ENCODE data around the gene STAC. TPM values are rescaled to one million over a fixed set of nuclear protein-coding genes. Genes with fewer than 3 reads are reported as not detected.
A peak's percentile ranks its signal among the peaks of the same experiment; 100 is the strongest.
"Not testable (repeated sequence)": the region's sequence is repeated elsewhere in the genome, so short reads cannot be mapped to it uniquely, and the experiment has no call there.

STAC gene
- total RNA-seq, 2 donors from 2014 or later = 0.29 TPM; not detected in 1

GRCh38 chr3:36433511-36433910 lies 53.2 kb downstream of the STAC start:
- Mint-ChIP-seq H3K27ac (no peak overlapping the region), H3K9me3 (peaks cover 1% of the 10 kb centered on the region), H3K36me3 (no peaks in the 10 kb centered on the region), H3K4me1 (ENCODE audit: low read depth in 2 of 2) (no peaks in the 10 kb centered on the region), H3K27me3 (no peaks in the 10 kb centered on the region), H3K4me3 (no peak overlapping the region)
- no peak for ATAC-seq
- DNase-seq (ENCODE audit: low spot score) = no peak

GRCh38 chr3:36434687-36435426 lies 54.6 kb downstream of the STAC start:
- Mint-ChIP-seq H3K27ac (no peak overlapping the region), H3K9me3 (no peaks in the 10 kb centered on the region), H3K4me3 (no peak overlapping the region), H3K4me1 (ENCODE audit: low read depth in 2 of 2) (no peaks in the 10 kb centered on the region), H3K27me3 (no peaks in the 10 kb centered on the region), H3K36me3 (no peaks in the 10 kb centered on the region)
- ATAC-seq (no peak), DNase-seq (ENCODE audit: low spot score) (no peak)

GRCh38 chr3:36443028-36443686 lies 62.9 kb downstream of the STAC start:
- no peaks in the 10 kb centered on the region for H3K36me3 Mint-ChIP-seq
- ATAC-seq (no peak), DNase-seq (ENCODE audit: low spot score) (no peak)
- no peaks in the 10 kb centered on the region for H3K9me3 Mint-ChIP-seq
- H3K27ac Mint-ChIP-seq = no peak overlapping the region
- no peaks in the 10 kb centered on the region for H3K4me1 Mint-ChIP-seq (ENCODE audit: low read depth in 2 of 2)
- H3K27me3 Mint-ChIP-seq = no peaks in the 10 kb centered on the region
- H3K4me3 Mint-ChIP-seq = no peak overlapping the region

GRCh38 chr3:36444909-36445308 lies 64.6 kb downstream of the STAC start:
- Mint-ChIP-seq H3K36me3 (no peaks in the 10 kb centered on the region), H3K27me3 (no peaks in the 10 kb centered on the region), H3K9me3 (no peaks in the 10 kb centered on the region), H3K4me3 (no peak overlapping the region), H3K4me1 (ENCODE audit: low read depth in 2 of 2) (no peaks in the 10 kb centered on the region), H3K27ac (no peak overlapping the region)
- ATAC-seq (no peak), DNase-seq (ENCODE audit: low spot score) (no peak)

- no peaks in the 10 kb centered on the region for H3K9me3 Mint-ChIP-seq
- no peaks in the 10 kb centered on the region for H3K4me1 Mint-ChIP-seq (ENCODE audit: low read depth in 2 of 2)
- H3K36me3 Mint-ChIP-seq = no peaks in the 10 kb centered on the region
- no peak overlapping the region for H3K4me3 Mint-ChIP-seq
- ATAC-seq (no peak), DNase-seq (ENCODE audit: low spot score) (no peak)
- no peaks in the 10 kb centered on the region for H3K27me3 Mint-ChIP-seq
- H3K27ac Mint-ChIP-seq = no peak overlapping the region
These were observed 66.0 kb downstream of the STAC start for GRCh38 chr3:36446276-36446675.

GRCh38 chr3:36447061-36447460 lies 66.8 kb downstream of the STAC start:
- Mint-ChIP-seq H3K4me1 (ENCODE audit: low read depth in 2 of 2) (no peaks in the 10 kb centered on the region), H3K36me3 (no peaks in the 10 kb centered on the region), H3K27me3 (no peaks in the 10 kb centered on the region), H3K27ac (no peak overlapping the region), H3K4me3 (no peak overlapping the region), H3K9me3 (no peaks in the 10 kb centered on the region)
- no peak for DNase-seq (ENCODE audit: low spot score)
- no peak for ATAC-seq

- no peak for ATAC-seq
- Mint-ChIP-seq H3K27me3 (no peaks in the 10 kb centered on the region), H3K27ac (no peak overlapping the region), H3K36me3 (no peaks in the 10 kb centered on the region), H3K9me3 (peaks cover 3% of the 10 kb centered on the region), H3K4me3 (no peak overlapping the region), H3K4me1 (ENCODE audit: low read depth in 2 of 2) (no peaks in the 10 kb centered on the region)
- no peak for DNase-seq (ENCODE audit: low spot score)
These were observed 71.5 kb downstream of the STAC start for GRCh38 chr3:36451816-36452215.

- H3K36me3 Mint-ChIP-seq; H3K27ac Mint-ChIP-seq; DNase-seq (ENCODE audit: low spot score); H3K9me3 Mint-ChIP-seq; H3K27me3 Mint-ChIP-seq; ATAC-seq; H3K4me1 Mint-ChIP-seq (ENCODE audit: low read depth in 2 of 2); H3K4me3 Mint-ChIP-seq: not testable (repeated sequence)
These were observed 72.9 kb downstream of the STAC start for GRCh38 chr3:36453213-36453612.

- ATAC-seq, H3K36me3 Mint-ChIP-seq, H3K4me3 Mint-ChIP-seq: not testable (repeated sequence)
These were observed 73.6 kb downstream of the STAC start for GRCh38 chr3:36453896-36454295.

GRCh38 chr3:36455406-36455805 lies 75.1 kb downstream of the STAC start:
- no peak overlapping the region for H3K27ac Mint-ChIP-seq
- H3K9me3 Mint-ChIP-seq = peaks cover 5% of the 10 kb centered on the region
- no peaks in the 10 kb centered on the region for H3K36me3 Mint-ChIP-seq
- no peaks in the 10 kb centered on the region for H3K4me1 Mint-ChIP-seq (ENCODE audit: low read depth in 2 of 2)
- no peak for DNase-seq (ENCODE audit: low spot score)
- no peak overlapping the region for H3K4me3 Mint-ChIP-seq
- no peaks in the 10 kb centered on the region for H3K27me3 Mint-ChIP-seq
- peak in 1 of 2 donors; percentile 24 for ATAC-seq

More at GRCh38 chr3:36453896-36454295, 73.6 kb downstream of the STAC start:
- not testable (repeated sequence) for H3K9me3 Mint-ChIP-seq; H3K27ac Mint-ChIP-seq; H3K4me1 Mint-ChIP-seq (ENCODE audit: low read depth in 2 of 2); H3K27me3 Mint-ChIP-seq; DNase-seq (ENCODE audit: low spot score)

- Mint-ChIP-seq H3K4me1 (ENCODE audit: low read depth in 2 of 2) (no peaks in the 10 kb centered on the region), H3K27ac (no peak overlapping the region), H3K4me3 (no peak overlapping the region), H3K27me3 (peaks cover 0 to 7% of the 10 kb centered on the region in 2 donors), H3K36me3 (no peaks in the 10 kb centered on the region), H3K9me3 (peaks cover 12% of the 10 kb centered on the region)
- ATAC-seq (no peak), DNase-seq (ENCODE audit: low spot score) (no peak)
These were observed 76.5 kb downstream of the STAC start for GRCh38 chr3:36456784-36457183.

GRCh38 chr3:36457667-36458066 lies 77.4 kb downstream of the STAC start:
- H3K36me3 Mint-ChIP-seq = no peaks in the 10 kb centered on the region
- DNase-seq (ENCODE audit: low spot score) (no peak), ATAC-seq (no peak)
- no peak overlapping the region for H3K27ac Mint-ChIP-seq
- H3K4me1 Mint-ChIP-seq (ENCODE audit: low read depth in 2 of 2) = no peaks in the 10 kb centered on the region
- peaks cover 13% of the 10 kb centered on the region for H3K9me3 Mint-ChIP-seq
- peaks cover 0 to 7% of the 10 kb centered on the region in 2 donors for H3K27me3 Mint-ChIP-seq
- H3K4me3 Mint-ChIP-seq = no peak overlapping the region

- no peak overlapping the region for H3K27ac Mint-ChIP-seq
- ATAC-seq (no peak), DNase-seq (ENCODE audit: low spot score) (no peak)
- no peak overlapping the region for H3K4me3 Mint-ChIP-seq
- peaks cover 13% of the 10 kb centered on the region for H3K9me3 Mint-ChIP-seq
- no peaks in the 10 kb centered on the region for H3K36me3 Mint-ChIP-seq
- H3K27me3 Mint-ChIP-seq = peaks cover 0 to 7% of the 10 kb centered on the region in 2 donors
- no peaks in the 10 kb centered on the region for H3K4me1 Mint-ChIP-seq (ENCODE audit: low read depth in 2 of 2)
These were observed 78.9 kb downstream of the STAC start for GRCh38 chr3:36459177-36459576.

- H3K27me3 Mint-ChIP-seq = peaks cover 0 to 7% of the 10 kb centered on the region in 2 donors
- DNase-seq (ENCODE audit: low spot score) (no peak), ATAC-seq (no peak)
- H3K9me3 Mint-ChIP-seq = peaks cover 19% of the 10 kb centered on the region
- no peaks in the 10 kb centered on the region for H3K36me3 Mint-ChIP-seq
- H3K27ac Mint-ChIP-seq = no peak overlapping the region
- H3K4me1 Mint-ChIP-seq (ENCODE audit: low read depth in 2 of 2) = no peaks in the 10 kb centered on the region
- no peak overlapping the region for H3K4me3 Mint-ChIP-seq
These were observed 81.3 kb downstream of the STAC start for GRCh38 chr3:36461597-36461996.
